ENCODE results near the gene DSP.

GRCh38 chr6:7523922-7524321, 17.5 kb upstream of the DSP start:
- no peak for TF ChIP-seq CTCF (conservative IDR thresholded peaks at IDR 0.05)
- TF ChIP-seq ZFX (IDR thresholded peaks at IDR 0.05), result no peak
